T47D (cell line): ENCODE measurements around the gene ZNF469.

ENCODE experiments used
- DNase-seq, 2 experiments: peaks; one replicate each; pipeline versions ENCODE4 v3.0.0 to v3.0.0-alpha.2; 2011 to 2012; ENCODE audit warnings: low read depth in 1 of 2, low spot score in 1 of 2
- JUND ChIP-seq: IDR thresholded peaks from 2 replicates; pipeline ENCODE4 v1.6.1; 2012; ENCODE audit warnings: low read depth
- in situ Hi-C: cut with HindIII; loops from 2 replicates; pipeline ENCODE4 v1.10.0; 2016; ENCODE audit warnings: low sequenced_read_pairs, low pct_unique_long_range_greater_than_20kb

Gene ZNF469

GRCh38 chr16:88342491-88342890, 40.3 kb upstream of the ZNF469 start:
- no peak for TF ChIP-seq JUND
- in situ Hi-C loops = no loop called here
- DNase-seq = no peak

- no peak for TF ChIP-seq JUND
- no peak for DNase-seq
- in situ Hi-C loops = no loop called here
Measured at GRCh38 chr16:88343271-88343791, 39.4 kb upstream of the ZNF469 start.

GRCh38 chr16:88344411-88345030, 38.2 kb upstream of the ZNF469 start:
- DNase-seq = no peak
- no peak for TF ChIP-seq JUND
- in situ Hi-C loops = no loop called here

GRCh38 chr16:88345031-88345720, 37.6 kb upstream of the ZNF469 start:
- in situ Hi-C loops = no loop called here
- TF ChIP-seq JUND = no peak
- DNase-seq = no peak

GRCh38 chr16:88345721-88346560, 36.8 kb upstream of the ZNF469 start:
- TF ChIP-seq JUND = no peak
- in situ Hi-C loops = no loop called here
- DNase-seq = no peak

GRCh38 chr16:88346680-88347505, 35.9 kb upstream of the ZNF469 start:
- in situ Hi-C loops = no loop called here
- TF ChIP-seq JUND = no peak
- no peak for DNase-seq

- DNase-seq = no peak
- no peak for TF ChIP-seq JUND
- in situ Hi-C loops = no loop called here
Measured at GRCh38 chr16:88347656-88348376, 34.9 kb upstream of the ZNF469 start.

GRCh38 chr16:88348377-88349152, 34.2 kb upstream of the ZNF469 start:
- DNase-seq = no peak
- in situ Hi-C loops = no loop called here
- no peak for TF ChIP-seq JUND

GRCh38 chr16:88349153-88349902, 33.4 kb upstream of the ZNF469 start:
- in situ Hi-C loops = no loop called here
- TF ChIP-seq JUND = no peak
- no peak for DNase-seq
